ENCODE results near the gene STARD8. TPM values are rescaled to one million over a fixed set of nuclear protein-coding genes. Genes with fewer than 3 reads are reported as not detected.
"Not testable (repeated sequence)": the region's sequence is repeated elsewhere in the genome, so short reads cannot be mapped to it uniquely, and the experiment has no call there.

STARD8 gene
- total RNA-seq, 2 experiments from 2014 or later = not detected

DNA sequence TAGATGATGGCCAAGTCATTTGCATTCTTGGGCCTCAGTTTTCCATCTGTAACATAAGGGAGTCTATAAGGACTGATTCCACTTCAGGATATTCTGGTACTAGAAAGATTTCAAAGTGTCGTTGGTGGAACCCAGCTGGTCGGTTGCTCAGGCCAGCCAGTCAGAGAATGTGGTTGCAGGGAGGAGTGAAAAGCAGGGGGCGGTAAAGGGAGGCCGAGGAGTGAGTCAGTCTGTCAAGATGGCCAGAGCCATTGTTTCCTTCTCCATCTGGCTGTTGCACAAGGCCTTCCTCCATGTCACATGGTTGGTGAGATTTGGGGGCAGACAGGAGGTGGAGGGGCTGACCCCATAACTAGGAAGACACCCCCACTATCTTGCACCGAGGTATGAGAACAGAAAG is 38.2 kb downstream of the STARD8 start:
- intact Hi-C loops (cut with micrococcal nuclease; ENCODE audit: unreplicated experiment) = no loop called here
- Histone ChIP-seq H3K27ac (ENCODE audit: low read depth, low read length, poor library complexity, severe bottlenecking) (no peak overlapping the region), H3K36me3 (ENCODE audit: insufficient read depth, low read length) (no peaks in the 10 kb centered on the region), H3K9me2 (ENCODE audit: insufficient read depth, low read length) (no peaks in the 10 kb centered on the region), H3K4me3 (ENCODE audit: low read depth, low read length, poor library complexity, severe bottlenecking) (no peak overlapping the region), H2AFZ (ENCODE audit: low read length) (no peak overlapping the region), H3K9me3 (ENCODE audit: low read length) (no peaks in the 10 kb centered on the region), H3K79me2 (ENCODE audit: insufficient read depth, low read depth, low read length) (no peaks in the 10 kb centered on the region), H3K4me1 (ENCODE audit: insufficient read depth, low read length, poor library complexity, severe bottlenecking) (no peaks in the 10 kb centered on the region), H3K4me2 (ENCODE audit: low read length) (no peak overlapping the region), H4K20me1 (ENCODE audit: insufficient read depth, low read length) (no peaks in the 10 kb centered on the region)
- ChIA-PET CTCF (ENCODE audit: unreplicated experiment) (no interaction called here), POLR2A (no interaction called here)
- no TSS peak for BruUV-seq (replicated peaks)
- TF ChIP-seq, protein P1, sequence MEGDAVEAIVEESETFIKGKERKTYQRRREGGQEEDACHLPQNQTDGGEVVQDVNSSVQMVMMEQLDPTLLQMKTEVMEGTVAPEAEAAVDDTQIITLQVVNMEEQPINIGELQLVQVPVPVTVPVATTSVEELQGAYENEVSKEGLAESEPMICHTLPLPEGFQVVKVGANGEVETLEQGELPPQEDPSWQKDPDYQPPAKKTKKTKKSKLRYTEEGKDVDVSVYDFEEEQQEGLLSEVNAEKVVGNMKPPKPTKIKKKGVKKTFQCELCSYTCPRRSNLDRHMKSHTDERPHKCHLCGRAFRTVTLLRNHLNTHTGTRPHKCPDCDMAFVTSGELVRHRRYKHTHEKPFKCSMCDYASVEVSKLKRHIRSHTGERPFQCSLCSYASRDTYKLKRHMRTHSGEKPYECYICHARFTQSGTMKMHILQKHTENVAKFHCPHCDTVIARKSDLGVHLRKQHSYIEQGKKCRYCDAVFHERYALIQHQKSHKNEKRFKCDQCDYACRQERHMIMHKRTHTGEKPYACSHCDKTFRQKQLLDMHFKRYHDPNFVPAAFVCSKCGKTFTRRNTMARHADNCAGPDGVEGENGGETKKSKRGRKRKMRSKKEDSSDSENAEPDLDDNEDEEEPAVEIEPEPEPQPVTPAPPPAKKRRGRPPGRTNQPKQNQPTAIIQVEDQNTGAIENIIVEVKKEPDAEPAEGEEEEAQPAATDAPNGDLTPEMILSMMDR (conservative IDR thresholded peaks at IDR 0.05; ENCODE audit: low read length) = no peak
- DNase-seq (ENCODE audit: low spot score) = no peak

DNA sequence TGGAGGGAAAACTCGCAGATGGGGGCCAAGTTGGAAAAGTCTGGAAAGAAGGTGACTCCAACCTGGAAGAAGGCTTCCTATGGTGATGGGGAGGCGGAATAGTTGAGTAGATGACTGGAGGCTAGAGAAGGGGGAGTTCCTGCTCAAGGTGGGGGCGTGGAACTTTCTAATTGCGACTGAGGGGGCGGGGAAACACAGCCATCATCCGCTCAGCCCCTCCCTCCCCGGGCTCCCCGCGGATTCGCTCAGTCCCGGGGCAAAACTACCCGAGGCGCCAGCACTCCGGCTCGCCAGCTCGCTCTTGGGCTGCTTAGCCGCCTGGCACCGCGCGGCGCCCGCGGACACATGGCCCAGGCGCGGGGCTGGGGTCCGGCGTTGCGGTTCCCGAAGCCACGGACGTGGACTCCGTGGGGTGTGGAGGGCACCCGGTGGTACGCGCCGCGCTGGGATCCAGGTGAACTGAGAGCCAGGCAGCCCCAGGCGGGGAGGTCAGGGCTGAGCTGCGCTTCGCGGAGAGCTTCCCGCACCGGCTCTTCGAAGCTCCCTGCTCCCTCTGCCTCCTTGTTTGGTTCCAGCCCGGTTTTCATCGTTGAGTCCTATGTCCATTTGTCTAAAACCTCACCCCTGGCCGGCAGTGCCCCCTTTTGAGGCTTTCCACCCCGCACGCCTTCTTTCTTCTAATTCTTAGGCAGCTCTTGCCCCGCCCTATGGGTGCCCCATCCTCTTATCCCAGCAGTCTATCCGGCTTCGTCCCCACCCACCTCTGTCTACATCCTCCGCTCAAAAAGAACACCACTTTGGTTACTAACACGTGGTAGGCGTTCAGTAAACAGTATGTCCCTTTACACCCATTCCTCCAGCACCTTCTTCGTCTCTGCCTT is 38.9 kb downstream of the STARD8 start:
- Histone ChIP-seq H3K79me2 (ENCODE audit: insufficient read depth, low read depth, low read length) (no peaks in the 10 kb centered on the region), H3K9me3 (ENCODE audit: low read length) (no peaks in the 10 kb centered on the region), H3K4me1 (ENCODE audit: insufficient read depth, low read length, poor library complexity, severe bottlenecking) (no peaks in the 10 kb centered on the region), H3K4me2 (ENCODE audit: low read length) (no peak overlapping the region), H3K27ac (ENCODE audit: low read depth, low read length, poor library complexity, severe bottlenecking) (no peak overlapping the region), H4K20me1 (ENCODE audit: insufficient read depth, low read length) (no peaks in the 10 kb centered on the region), H2AFZ (ENCODE audit: low read length) (no peak overlapping the region), H3K9me2 (ENCODE audit: insufficient read depth, low read length) (no peaks in the 10 kb centered on the region), H3K4me3 (ENCODE audit: low read depth, low read length, poor library complexity, severe bottlenecking) (no peak overlapping the region), H3K36me3 (ENCODE audit: insufficient read depth, low read length) (no peaks in the 10 kb centered on the region)
- CTCF ChIA-PET (ENCODE audit: unreplicated experiment) = no interaction called here
- no TSS peak for BruUV-seq (replicated peaks)
- no peak for TF ChIP-seq EZH2phosphoT487 (IDR thresholded peaks at IDR 0.05; ENCODE audit: borderline replicate concordance, low read depth, low read length)
- TF ChIP-seq, protein P1 (conservative IDR thresholded peaks at IDR 0.05; ENCODE audit: low read length) = no peak
- intact Hi-C loops (cut with micrococcal nuclease; ENCODE audit: unreplicated experiment) = no loop called here
- POLR2A ChIA-PET = no interaction called here
- no peak for DNase-seq (ENCODE audit: low spot score)

DNA sequence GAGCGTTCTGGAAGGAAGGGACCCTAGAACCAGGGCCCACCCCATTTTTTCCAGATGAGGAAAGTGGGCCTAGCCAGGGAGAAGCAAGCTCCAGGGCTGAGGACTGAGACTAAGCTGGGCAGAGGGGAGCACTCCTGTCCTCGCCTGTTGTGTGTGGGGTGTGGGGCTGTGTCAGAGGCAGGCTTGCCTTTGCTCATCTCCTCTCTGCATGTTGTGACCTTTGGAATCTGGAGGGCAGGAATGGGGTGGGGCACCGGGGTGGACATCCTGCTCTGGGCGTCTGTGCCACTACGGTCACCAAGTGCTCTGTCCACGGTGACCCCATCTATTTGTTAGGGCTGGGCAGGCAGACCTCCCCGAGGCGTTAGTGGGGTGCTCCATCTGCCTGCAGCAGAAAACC is 41.5 kb downstream of the STARD8 start:
- H3K4me2 ChIP-seq (ENCODE audit: low read length); H3K27ac ChIP-seq (ENCODE audit: low read depth, low read length, poor library complexity, severe bottlenecking); H4K20me1 ChIP-seq (ENCODE audit: insufficient read depth, low read length); BruUV-seq (replicated peaks); CTCF ChIA-PET (ENCODE audit: unreplicated experiment); H3K79me2 ChIP-seq (ENCODE audit: insufficient read depth, low read depth, low read length); H3K4me1 ChIP-seq (ENCODE audit: insufficient read depth, low read length, poor library complexity, severe bottlenecking); intact Hi-C loops (cut with micrococcal nuclease; ENCODE audit: unreplicated experiment); H3K9me2 ChIP-seq (ENCODE audit: insufficient read depth, low read length); H3K9me3 ChIP-seq (ENCODE audit: low read length); H3K4me3 ChIP-seq (ENCODE audit: low read depth, low read length, poor library complexity, severe bottlenecking); H3K36me3 ChIP-seq (ENCODE audit: insufficient read depth, low read length); POLR2A ChIA-PET; H2AFZ ChIP-seq (ENCODE audit: low read length); DNase-seq (ENCODE audit: low spot score): not testable (repeated sequence)

Measured in OCI-LY7 (cell line).